OCI-LY7 (cell line): ENCODE data around the gene ARHGAP35. TPM values are rescaled to one million over a fixed set of nuclear protein-coding genes. Genes with fewer than 3 reads are reported as not detected.

ENCODE experiments used
- BruUV-seq: library from RNA; stranded (reverse); fragments of 400-500 nt; replicated peaks from 2 replicates; lab custom pipeline; 2021; lab: Mats Ljungman, UMichigan
- CTCF ChIA-PET: fragments of 300-600 bp; sonication (Branson Sonifier 250); formaldehyde crosslinking; loops from one replicate; lab custom pipeline; 2022; ENCODE audit warnings: antibody characterized with exemption; ENCODE audit not compliant: unreplicated experiment; lab: Charles Lee
- POLR2A ChIA-PET: fragments of 300-600 bp; sonication (Branson Sonifier 250); formaldehyde crosslinking; loops from one replicate; lab custom pipeline; 2022; ENCODE audit warnings: antibody characterized with exemption; lab: Charles Lee
- DNase-seq: peaks from one replicate; pipeline ENCODE4 v3.0.0-alpha.2; 2015; ENCODE audit warnings: low spot score
- H2AFZ ChIP-seq: fragments of 200-600 bp; sonication (generic), shearing (Covaris generic); 2 replicates; pipeline ENCODE4 v1.6.1; 2014; ENCODE audit warnings: mild to moderate bottlenecking, antibody characterized with exemption, low read length, moderate library complexity
- H3K27ac ChIP-seq: fragments of 200-600 bp; sonication (generic); 2 replicates; pipeline ENCODE4 v1.5.1; 2014; ENCODE audit warnings: mixed run types, low read depth, mild to moderate bottlenecking, moderate library complexity, low read length, inconsistent platforms; ENCODE audit not compliant: poor library complexity, severe bottlenecking
- H3K36me3 ChIP-seq: fragments of 200-600 bp; sonication (generic); 2 replicates; pipeline ENCODE4 v1.6.1; 2014; ENCODE audit warnings: mild to moderate bottlenecking, antibody characterized with exemption, low read length, moderate library complexity, mixed read lengths; ENCODE audit not compliant: insufficient read depth
- H3K4me1 ChIP-seq: fragments of 200-600 bp; sonication (generic); 2 replicates; pipeline ENCODE4 v1.5.1; 2014; ENCODE audit warnings: mild to moderate bottlenecking, low read length; ENCODE audit not compliant: insufficient read depth, poor library complexity, severe bottlenecking
- H3K4me2 ChIP-seq: fragments of 200-600 bp; sonication (generic); 2 replicates; pipeline ENCODE4 v1.6.1; 2014; ENCODE audit warnings: mild to moderate bottlenecking, low read length
- H3K4me3 ChIP-seq: fragments of 200-600 bp; sonication (generic); 2 replicates; pipeline ENCODE4 v1.5.1; 2014; ENCODE audit warnings: mild to moderate bottlenecking, low read depth, low read length; ENCODE audit not compliant: poor library complexity, severe bottlenecking
- H3K79me2 ChIP-seq: fragments of 200-600 bp; sonication (generic); 2 replicates; pipeline ENCODE4 v1.6.1; 2016; ENCODE audit warnings: low read depth, mild to moderate bottlenecking, low read length, moderate library complexity, mixed read lengths; ENCODE audit not compliant: insufficient read depth
- H3K9me2 ChIP-seq: fragments of 200-600 bp; sonication (generic); 2 replicates; pipeline ENCODE4 v1.6.1; 2016; ENCODE audit warnings: mild to moderate bottlenecking, low read length, mixed read lengths; ENCODE audit not compliant: insufficient read depth
- H3K9me3 ChIP-seq: fragments of 200-600 bp; sonication (generic); 2 replicates; pipeline ENCODE4 v1.6.1; 2014; ENCODE audit warnings: mild to moderate bottlenecking, mixed run types, low read length, mixed read lengths
- H4K20me1 ChIP-seq: fragments of 200-600 bp; sonication (generic); 2 replicates; pipeline ENCODE4 v1.6.1; 2014; ENCODE audit warnings: mild to moderate bottlenecking, antibody characterized with exemption, low read length, moderate library complexity, mixed read lengths; ENCODE audit not compliant: insufficient read depth
- EZH2phosphoT487 ChIP-seq: fragments of 200-600 bp; sonication (generic); IDR thresholded peaks from 2 replicates; pipeline ENCODE4 v1.6.1; 2018; ENCODE audit warnings: low read depth, borderline replicate concordance, mild to moderate bottlenecking, mixed run types, antibody characterized with exemption, low read length, moderate library complexity, mixed read lengths
- intact Hi-C: fragments of 100-400 bp; cut with micrococcal nuclease; formaldehyde crosslinking; loops from one replicate; pipeline ENCODE4 v1.10.0; 2022; ENCODE audit not compliant: unreplicated experiment
- total RNA-seq, 2 experiments: library from RNA; depleted of rRNA in 1 of 2; stranded (reverse); fragments of >200 nt in 1 of 2; shearing (Covaris generic) in 1 of 2; gene quantifications; 2 replicates each; pipeline ENCODE4 v1.2.3, GENCODE V29; 2014 to 2022
- TF ChIP-seq, protein P1 (sequence below): fragments of 200-600 bp; sonication (generic); conservative IDR thresholded peaks from 2 replicates; pipeline ENCODE4 v1.5.1; 2014; ENCODE audit warnings: mild to moderate bottlenecking, antibody characterized with exemption, low read length, moderate library complexity, mixed read lengths

Gene ARHGAP35
- total RNA-seq, 2 experiments from 2014 or later: 26.5 to 42.2 TPM

DNA sequence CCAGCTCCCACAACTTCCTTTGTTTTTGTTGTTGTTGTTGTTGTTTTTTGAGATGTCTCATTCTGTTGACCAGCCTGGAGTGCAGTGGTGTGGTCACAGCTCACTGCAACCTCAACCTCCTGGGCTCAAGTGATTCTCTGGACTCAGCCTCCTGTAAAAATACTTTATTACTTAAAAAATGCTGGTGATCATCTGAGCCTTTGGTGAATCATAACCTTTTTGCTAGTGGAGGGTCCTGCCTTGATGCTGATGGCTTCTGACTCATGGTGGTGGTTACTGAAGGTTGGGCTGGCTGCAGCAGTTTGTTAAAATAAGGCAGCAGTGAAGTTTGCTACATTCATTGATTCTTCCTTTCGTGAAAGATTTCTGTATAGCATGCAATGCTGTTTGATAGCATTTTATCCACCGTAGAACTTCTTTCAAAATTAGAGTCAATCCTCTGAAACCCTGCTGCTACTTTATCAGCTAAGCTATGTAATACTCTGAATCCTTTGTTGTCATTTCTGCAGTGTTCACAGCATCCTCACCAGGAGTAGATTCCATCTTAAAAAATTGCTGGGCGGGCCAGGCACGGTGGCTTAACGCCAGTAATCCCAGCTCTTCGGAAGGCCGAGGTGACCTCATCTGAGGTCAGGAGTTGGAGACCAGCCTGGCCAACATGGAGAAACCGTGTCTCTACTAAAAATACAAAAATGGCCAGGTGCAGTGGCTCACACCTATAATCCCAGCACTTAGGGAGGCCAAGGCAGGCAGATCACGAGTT lies 18.0 kb downstream of the ARHGAP35 start:
- no peak for DNase-seq
- Histone ChIP-seq H3K79me2 (peaks cover 49% of the 10 kb centered on the region; the same call in 1 of the 2 replicates), H3K27ac (no peak overlapping the region), H3K36me3 (peaks cover 14% of the 10 kb centered on the region), H3K4me3 (no peak overlapping the region), H4K20me1 (no peaks in the 10 kb centered on the region), H3K4me1 (no peaks in the 10 kb centered on the region), H3K9me2 (no peaks in the 10 kb centered on the region), H2AFZ (no peak overlapping the region), H3K4me2 (no peak overlapping the region), H3K9me3 (no peaks in the 10 kb centered on the region)
- ChIA-PET POLR2A (interaction anchor here (1.1 kb wide), 1 partner anchor 10 kb away, joined by 4 read pairs; no protein-coding TSS in a partner anchor), CTCF (no interaction called here)
- intact Hi-C loops: no loop called here
- no peak for TF ChIP-seq EZH2phosphoT487
- TF ChIP-seq, protein P1, sequence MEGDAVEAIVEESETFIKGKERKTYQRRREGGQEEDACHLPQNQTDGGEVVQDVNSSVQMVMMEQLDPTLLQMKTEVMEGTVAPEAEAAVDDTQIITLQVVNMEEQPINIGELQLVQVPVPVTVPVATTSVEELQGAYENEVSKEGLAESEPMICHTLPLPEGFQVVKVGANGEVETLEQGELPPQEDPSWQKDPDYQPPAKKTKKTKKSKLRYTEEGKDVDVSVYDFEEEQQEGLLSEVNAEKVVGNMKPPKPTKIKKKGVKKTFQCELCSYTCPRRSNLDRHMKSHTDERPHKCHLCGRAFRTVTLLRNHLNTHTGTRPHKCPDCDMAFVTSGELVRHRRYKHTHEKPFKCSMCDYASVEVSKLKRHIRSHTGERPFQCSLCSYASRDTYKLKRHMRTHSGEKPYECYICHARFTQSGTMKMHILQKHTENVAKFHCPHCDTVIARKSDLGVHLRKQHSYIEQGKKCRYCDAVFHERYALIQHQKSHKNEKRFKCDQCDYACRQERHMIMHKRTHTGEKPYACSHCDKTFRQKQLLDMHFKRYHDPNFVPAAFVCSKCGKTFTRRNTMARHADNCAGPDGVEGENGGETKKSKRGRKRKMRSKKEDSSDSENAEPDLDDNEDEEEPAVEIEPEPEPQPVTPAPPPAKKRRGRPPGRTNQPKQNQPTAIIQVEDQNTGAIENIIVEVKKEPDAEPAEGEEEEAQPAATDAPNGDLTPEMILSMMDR: no peak
- BruUV-seq: no TSS peak

DNA sequence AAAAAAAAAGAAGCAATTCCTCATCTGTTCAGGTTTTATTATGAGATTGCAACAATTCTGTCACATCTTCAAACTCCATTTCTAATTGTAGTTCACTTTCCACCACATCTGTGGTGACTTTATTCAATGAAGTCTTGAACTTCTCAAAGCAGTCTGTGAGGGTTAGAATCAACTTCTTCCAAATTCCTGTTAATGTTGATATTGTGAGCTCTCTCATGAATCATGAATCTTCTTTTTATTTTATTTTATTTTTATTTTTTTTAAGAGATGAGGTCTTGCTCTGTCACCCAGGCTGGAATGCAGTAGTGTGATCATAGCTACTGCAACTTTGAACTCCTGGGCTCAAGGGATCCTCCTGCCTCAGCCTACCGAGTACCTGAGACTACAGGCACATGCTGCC lies 19.6 kb downstream of the ARHGAP35 start:
- BruUV-seq: no TSS peak
- Histone ChIP-seq H3K36me3 (peaks cover 5% of the 10 kb centered on the region), H3K9me2 (no peaks in the 10 kb centered on the region), H3K9me3 (no peaks in the 10 kb centered on the region), H4K20me1 (no peaks in the 10 kb centered on the region), H3K27ac (no peak overlapping the region), H3K79me2 (peaks cover 48% of the 10 kb centered on the region; the same call in 1 of the 2 replicates), H3K4me3 (no peak overlapping the region), H3K4me1 (no peaks in the 10 kb centered on the region), H3K4me2 (no peak overlapping the region), H2AFZ (no peak overlapping the region)
- no peak for DNase-seq
- TF ChIP-seq, protein P1: no peak
- no peak for TF ChIP-seq EZH2phosphoT487
- ChIA-PET POLR2A (interaction anchor here (1.4 kb wide), 1 partner anchor 10 kb away, joined by 5 read pairs; no protein-coding TSS in a partner anchor), CTCF (no interaction called here)
- intact Hi-C loops: no loop called here

DNA sequence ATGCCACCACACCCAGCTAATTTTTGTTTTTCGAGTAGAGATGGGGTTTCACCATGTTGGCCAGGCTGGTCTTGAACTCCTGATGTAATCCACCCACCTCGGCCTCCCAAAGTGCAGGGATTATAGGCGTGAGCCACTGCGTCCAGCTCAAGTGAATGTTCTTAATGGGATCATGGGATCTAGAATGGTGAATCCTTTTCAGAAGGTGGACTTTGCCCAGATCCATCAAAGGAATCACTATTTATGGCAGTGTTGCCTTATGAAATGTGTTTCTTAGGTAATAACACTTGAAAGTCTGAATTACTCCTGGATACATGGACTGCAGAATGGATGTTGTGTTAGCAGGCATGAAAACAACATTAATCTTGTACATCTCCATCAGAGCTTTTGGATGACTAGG lies 20.3 kb downstream of the ARHGAP35 start:
- Histone ChIP-seq H3K4me3 (no peak overlapping the region), H3K79me2 (peaks cover 50% of the 10 kb centered on the region; the same call in 1 of the 2 replicates), H3K4me2 (no peak overlapping the region), H3K27ac (no peak overlapping the region), H2AFZ (no peak overlapping the region), H3K4me1 (no peaks in the 10 kb centered on the region), H3K36me3 (no peaks in the 10 kb centered on the region; the same call in none of the 2 replicates), H4K20me1 (no peaks in the 10 kb centered on the region), H3K9me3 (no peaks in the 10 kb centered on the region), H3K9me2 (no peaks in the 10 kb centered on the region)
- intact Hi-C loops: no loop called here
- DNase-seq: no peak
- POLR2A ChIA-PET: interaction anchor here (0.6 to 1.4 kb wide), 3 partner anchors 10 to 63 kb away, joined by 3 to 5 read pairs (median 4); no protein-coding TSS in a partner anchor
- no TSS peak for BruUV-seq
- CTCF ChIA-PET: no interaction called here
- TF ChIP-seq, protein P1: no peak
- TF ChIP-seq EZH2phosphoT487: no peak
